GM18861 (cell line): ENCODE measurements around the gene RTRAF.

Source experiments
- ATAC-seq: cut with Tn5 transposase; IDR thresholded peaks from one replicate; pipeline ENCODE4 v1.9.1; 2021; ENCODE audit not compliant: unreplicated experiment

Gene RTRAF

GRCh38 chr14:51989293-51990234, at the start of gene RTRAF:
Gene RTRAF, plus strand, starts transcription at chr14:51989546. Its CDS starts 94 bp downstream, at chr14:51989640.
- peak; percentile 88 for ATAC-seq

- peak; percentile 48 for ATAC-seq
Observed at GRCh38 chr14:51939755-51940301, 49.5 kb upstream of the RTRAF start.

GRCh38 chr14:51942971-51943370, 46.4 kb upstream of the RTRAF start:
- ATAC-seq: no peak

GRCh38 chr14:51950007-51950406, 39.3 kb upstream of the RTRAF start:
- ATAC-seq: no peak

GRCh38 chr14:51951656-51952055, 37.7 kb upstream of the RTRAF start:
- ATAC-seq: no peak

- ATAC-seq: no peak
Observed at GRCh38 chr14:51954031-51954430, 35.3 kb upstream of the RTRAF start.

GRCh38 chr14:51954657-51955056, 34.7 kb upstream of the RTRAF start:
- ATAC-seq: no peak

GRCh38 chr14:51957950-51958349, 31.4 kb upstream of the RTRAF start:
- no peak for ATAC-seq

GRCh38 chr14:51959928-51960327, 29.4 kb upstream of the RTRAF start:
- ATAC-seq: no peak

GRCh38 chr14:51960866-51961265, 28.5 kb upstream of the RTRAF start:
- ATAC-seq: no peak

- no peak for ATAC-seq
Observed at GRCh38 chr14:51962711-51963110, 26.6 kb upstream of the RTRAF start.

GRCh38 chr14:51963286-51963685, 26.1 kb upstream of the RTRAF start:
- ATAC-seq: no peak

GRCh38 chr14:51967521-51967920, 21.8 kb upstream of the RTRAF start:
- no peak for ATAC-seq

GRCh38 chr14:51969852-51970540, 19.4 kb upstream of the RTRAF start:
- ATAC-seq: no peak

- ATAC-seq: no peak
Observed at GRCh38 chr14:51972566-51972965, 16.8 kb upstream of the RTRAF start.

GRCh38 chr14:51977075-51977474, 12.3 kb upstream of the RTRAF start:
- ATAC-seq: no peak

- no peak for ATAC-seq
Observed at GRCh38 chr14:51978681-51979085, 10.7 kb upstream of the RTRAF start.

- ATAC-seq: peak; percentile 48
Observed at GRCh38 chr14:51979088-51979709, 10.1 kb upstream of the RTRAF start.

- ATAC-seq: no peak
Observed at GRCh38 chr14:51981218-51981854, 8.0 kb upstream of the RTRAF start.

- ATAC-seq: no peak
Observed at GRCh38 chr14:51988221-51988620, 1.1 kb upstream of the RTRAF start.

GRCh38 chr14:51990488-51990887, 1.1 kb downstream of the RTRAF start:
- ATAC-seq: no peak
